GM18507 (cell line): ENCODE measurements around the gene COX6B2.
A peak's percentile ranks its signal among the peaks of the same experiment; 100 is the strongest.

Experiments used
- DNase-seq: peaks from one replicate; pipeline ENCODE4 v3.0.0; 2011; ENCODE audit warnings: low read depth; ENCODE audit not compliant: insufficient read length; ENCODE audit errors: extremely low spot score
- FAIRE-seq: peaks from 2 replicates; lab custom pipeline; 2011; peaks lifted over from hg19 to GRCh38; lab: Jason Lieb, UNC

The COX6B2 gene

DNA sequence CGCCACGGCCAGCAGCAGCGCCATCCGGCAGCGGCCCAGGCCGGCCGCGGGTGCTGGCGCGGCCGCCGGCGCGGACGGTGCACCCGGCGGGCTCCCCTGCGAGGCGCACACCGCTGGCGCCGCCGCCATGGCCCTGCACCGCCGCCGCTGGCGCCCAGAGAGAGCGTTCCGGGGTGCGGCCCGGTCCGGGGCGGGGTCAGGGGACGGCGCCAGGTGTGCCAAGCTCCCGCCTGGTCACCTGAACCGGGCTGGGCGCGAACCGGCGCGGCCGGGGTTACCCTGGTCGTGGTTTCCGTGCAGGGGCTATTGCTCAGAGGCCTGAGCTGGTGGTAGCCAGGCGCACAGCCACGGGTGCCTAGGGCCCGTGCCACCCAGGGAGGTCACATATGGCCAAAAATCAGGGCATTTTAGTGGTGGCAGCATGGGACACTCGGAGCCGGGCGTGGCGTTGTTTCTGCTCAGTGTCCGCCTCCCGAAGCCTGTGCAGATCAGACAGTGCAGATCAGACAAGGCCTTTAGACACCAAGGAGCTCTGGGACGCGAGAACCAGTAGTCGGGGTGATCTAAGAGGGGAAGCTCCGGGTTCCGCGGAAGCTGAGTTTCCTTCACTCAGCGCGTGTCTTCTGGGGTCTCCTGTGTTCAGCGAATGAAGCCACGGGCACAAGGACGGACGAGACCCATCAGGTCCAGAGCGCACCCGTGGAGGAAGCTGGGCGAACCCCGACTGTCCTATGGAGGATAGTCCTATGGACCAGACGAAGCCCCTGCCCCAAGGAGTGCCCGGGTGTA is 29.8 kb upstream of the COX6B2 start, which contains the start of gene TMEM238:
Gene TMEM238, minus strand, starts transcription at position 162 of the 789 bp plus-strand sequence. Its CDS starts 33 bp downstream, at position 129.
- FAIRE-seq (no peak), DNase-seq (no peak)

DNA sequence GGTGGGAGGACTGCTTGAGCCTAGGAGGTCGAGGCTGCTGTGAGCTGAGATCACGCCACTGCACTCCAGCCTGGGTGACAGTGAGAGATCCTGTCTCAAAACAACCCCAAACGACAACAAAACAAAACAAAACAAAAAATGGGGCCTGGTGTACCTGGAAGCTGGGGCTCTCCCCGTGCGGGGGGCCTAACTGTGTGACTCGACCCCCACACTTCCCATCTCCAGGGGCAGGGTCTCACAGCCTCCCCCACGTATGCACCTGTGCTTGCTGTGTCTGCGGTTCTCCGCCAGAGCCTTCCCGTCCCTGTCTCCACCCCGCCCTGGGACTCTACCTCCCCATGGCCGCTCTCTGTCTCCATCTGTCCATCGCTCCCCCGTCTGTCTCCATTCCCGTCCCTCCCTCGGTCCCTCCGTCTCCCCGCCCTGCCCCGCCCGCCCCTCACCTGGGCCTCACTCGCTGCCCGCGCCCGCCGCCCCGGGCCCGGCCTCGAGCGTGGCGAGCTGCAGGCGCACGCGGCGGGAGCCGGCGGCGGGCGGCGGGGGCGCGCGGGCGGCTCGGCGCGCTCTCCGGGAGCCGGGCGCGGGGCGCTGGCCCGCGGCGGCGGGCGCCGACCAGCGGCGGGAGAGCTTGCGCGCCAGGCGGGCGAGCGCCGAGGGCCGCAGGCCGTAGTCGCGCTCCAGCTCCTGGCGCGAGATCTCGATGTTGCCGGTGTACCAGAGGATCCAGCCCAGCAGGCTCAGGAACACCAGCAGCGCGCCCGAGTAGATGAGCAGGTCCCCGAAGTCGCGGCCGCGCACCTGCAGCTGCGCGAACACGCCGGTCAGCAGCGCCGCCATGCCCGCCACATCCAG is 29.0 kb upstream of the COX6B2 start:
- DNase-seq (peak; percentile 60), FAIRE-seq (no peak)

DNA sequence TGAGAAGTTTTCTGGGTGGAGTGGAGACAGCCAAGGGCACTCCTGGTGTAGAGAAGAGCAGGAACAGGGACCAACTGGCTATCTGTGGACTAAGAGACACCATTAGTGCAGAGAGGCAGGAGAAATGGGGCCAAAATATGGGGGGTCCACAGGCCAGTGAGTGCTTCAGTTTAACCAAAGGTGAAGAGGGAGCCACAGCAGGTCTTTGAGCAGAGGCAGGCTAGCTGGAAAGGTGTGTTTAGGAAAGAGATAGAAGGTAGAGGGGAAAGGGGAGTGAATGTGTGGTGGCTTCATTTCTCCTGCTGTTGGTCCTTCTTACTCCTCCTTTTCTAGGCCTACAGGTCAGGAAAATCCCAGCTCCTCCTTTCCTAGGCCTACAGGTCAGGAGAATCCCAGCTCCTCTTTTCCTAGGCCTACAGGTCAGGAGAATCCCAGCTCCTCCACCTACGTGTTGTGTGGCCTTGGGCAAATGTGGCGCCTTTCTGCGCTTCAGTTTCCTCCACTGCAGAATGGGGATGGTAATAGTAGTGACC is 28.1 kb upstream of the COX6B2 start:
- FAIRE-seq, result no peak
- no peak for DNase-seq

- DNase-seq (no peak), FAIRE-seq (no peak)
Observed at GRCh38 chr19:55382013-55382412, 27.5 kb upstream of the COX6B2 start.

GRCh38 chr19:55379174-55379573 is 24.7 kb upstream of the COX6B2 start:
- DNase-seq (no peak), FAIRE-seq (no peak)

DNA sequence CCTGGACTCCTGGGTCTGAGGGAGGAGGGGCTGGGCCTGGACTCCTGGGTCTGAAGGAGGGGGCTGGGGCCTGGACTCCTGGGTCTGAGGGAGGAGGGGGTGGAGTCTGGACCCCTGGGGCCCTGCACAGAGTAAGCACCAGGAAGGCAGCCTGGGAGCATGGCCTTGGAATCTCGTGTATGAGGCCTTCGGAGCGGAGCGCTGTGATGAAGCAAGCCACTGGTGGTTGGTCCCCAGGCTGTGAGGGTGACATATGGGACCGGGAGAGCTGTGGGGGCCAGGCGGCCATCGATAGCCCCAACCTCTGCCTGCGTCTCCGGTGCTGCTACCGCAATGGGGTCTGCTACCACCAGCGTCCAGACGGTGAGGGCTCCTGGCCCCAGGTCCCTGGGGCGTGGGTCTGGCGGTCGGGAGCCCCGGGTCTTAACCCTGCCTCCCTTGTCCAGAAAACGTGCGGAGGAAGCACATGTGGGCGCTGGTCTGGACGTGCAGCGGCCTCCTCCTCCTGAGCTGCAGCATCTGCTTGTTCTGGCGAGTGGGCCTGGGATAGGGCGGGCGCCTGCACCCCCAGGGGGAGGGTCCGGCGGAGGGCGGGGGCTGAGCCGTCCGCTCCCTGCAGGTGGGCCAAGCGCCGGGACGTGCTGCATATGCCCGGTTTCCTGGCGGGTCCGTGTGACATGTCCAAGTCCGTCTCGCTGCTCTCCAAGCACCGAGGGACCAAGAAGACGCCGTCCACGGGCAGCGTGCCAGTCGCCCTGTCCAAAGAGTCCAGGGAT is 23.0 kb upstream of the COX6B2 start:
- no peak for DNase-seq
- FAIRE-seq, result no peak

- FAIRE-seq, result no peak
- DNase-seq, result no peak
Observed at GRCh38 chr19:55376241-55376933, 21.9 kb upstream of the COX6B2 start, which contains the start of gene TMEM190. Gene TMEM190, plus strand, starts transcription at chr19:55376826. Its CDS starts 28 bp downstream, at chr19:55376854.

- DNase-seq, result no peak
- FAIRE-seq, result no peak
Observed at GRCh38 chr19:55373993-55374757, 19.7 kb upstream of the COX6B2 start.

DNA sequence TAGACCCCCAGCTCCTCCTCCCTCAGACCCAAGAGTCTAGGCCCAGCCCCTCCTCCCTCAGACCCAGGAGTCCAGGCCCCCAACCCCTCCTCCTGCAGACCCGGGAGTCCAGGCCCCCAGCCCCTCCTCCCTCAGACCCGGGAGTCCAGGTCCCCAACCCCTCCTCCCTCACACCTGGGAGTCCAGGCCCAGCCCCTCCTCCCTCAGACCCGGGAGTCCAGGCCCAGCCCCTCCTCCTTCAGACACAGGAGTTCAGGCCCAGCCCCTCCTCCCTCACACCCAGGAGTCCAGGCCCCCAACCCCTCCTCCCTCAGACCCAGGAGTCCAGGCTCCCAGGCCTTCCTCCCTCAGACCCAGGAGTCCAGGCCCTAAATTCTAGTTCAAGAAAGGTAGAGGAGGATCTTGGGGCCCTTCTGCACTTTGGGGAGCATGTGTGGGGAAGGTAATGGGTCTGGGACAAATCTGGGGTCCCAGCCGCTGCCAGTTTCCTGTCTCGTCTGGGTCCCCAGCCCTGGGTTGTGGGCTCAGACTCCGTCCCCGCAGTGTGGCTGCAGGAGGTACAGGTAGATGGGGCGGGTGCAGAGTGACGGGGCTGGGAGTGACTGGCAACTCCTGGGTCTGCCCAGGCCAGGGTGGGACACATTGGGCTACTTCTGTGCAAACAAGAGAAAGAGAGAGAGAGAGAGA is 18.9 kb upstream of the COX6B2 start:
- DNase-seq (no peak), FAIRE-seq (no peak)

DNA sequence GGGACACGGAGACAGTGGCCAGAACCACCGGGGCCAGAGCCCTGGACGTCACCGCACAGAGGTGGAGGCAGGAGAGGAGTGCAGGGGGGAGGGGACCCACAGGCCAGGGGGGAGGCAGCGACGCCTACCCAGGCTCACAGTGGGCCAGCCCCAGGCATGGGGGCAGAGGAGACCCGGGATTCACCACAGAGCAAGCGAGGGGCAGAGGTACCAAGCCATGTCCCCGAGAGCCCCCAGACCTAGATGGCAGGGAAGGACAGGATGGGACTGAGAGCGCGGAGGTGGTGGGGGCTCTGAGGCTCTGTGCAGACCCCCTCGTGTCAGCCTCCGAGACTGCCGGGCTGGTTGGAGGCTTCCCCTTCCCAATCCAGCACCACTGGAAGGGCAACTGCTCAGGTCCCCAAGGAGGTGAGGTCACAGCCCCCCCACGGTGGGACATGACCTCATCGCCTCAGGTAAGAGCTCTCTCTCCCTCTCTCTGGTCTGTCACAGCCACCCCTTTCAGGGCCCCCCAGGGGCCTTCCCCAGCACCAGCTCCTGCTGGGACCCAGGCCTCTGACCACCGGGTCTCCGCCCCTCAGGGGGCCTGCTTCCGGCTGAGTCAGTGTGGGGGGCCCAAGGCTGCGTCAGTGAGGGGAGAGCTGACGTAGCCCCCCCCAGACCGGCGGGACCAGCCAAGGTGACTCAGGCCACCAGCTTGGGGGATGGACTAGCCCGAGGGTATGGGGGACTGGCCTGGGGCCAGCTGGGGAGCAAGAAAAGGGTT is 18.0 kb upstream of the COX6B2 start:
- DNase-seq, result no peak
- FAIRE-seq, result no peak

GRCh38 chr19:55370305-55370988 is 15.9 kb upstream of the COX6B2 start, which contains the start of gene IL11:
Gene IL11, minus strand, starts transcription at chr19:55370463. Its CDS starts 153 bp downstream, at chr19:55370310.
- FAIRE-seq (no peak), DNase-seq (no peak)

DNA sequence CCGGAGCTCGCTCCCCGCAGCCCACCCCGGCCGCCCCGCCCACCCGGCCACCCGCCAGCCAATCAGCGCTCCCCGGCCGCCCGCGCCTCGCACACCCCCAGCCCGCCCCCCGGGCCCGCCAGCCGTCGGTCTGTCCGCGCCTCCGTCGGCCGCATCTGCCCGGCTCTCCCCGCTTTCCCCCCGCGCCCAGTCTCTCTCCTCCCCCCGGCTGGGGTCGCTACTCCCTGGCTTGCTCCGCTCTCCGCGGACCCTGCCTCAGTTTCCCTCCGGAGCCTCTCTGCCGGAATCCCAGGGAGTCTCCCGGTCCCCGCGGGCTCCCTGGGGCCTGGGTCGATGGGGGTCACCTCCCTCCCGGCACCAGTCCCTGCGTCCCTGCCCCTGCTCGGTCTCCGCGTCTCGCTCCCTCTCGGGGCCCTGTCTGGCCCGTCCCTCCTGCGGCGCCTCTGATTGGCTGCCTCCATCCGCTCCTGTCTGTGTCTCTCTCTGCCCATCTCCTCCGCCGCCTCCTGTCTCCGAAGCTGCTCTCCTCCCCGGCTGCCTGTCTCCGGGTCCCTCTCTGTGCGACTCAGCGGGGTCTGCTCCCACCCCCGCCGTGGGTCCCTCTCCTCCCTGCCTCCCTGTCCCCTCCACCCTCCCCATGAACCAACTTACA is 15.3 kb upstream of the COX6B2 start:
- FAIRE-seq (no peak), DNase-seq (no peak)

DNA sequence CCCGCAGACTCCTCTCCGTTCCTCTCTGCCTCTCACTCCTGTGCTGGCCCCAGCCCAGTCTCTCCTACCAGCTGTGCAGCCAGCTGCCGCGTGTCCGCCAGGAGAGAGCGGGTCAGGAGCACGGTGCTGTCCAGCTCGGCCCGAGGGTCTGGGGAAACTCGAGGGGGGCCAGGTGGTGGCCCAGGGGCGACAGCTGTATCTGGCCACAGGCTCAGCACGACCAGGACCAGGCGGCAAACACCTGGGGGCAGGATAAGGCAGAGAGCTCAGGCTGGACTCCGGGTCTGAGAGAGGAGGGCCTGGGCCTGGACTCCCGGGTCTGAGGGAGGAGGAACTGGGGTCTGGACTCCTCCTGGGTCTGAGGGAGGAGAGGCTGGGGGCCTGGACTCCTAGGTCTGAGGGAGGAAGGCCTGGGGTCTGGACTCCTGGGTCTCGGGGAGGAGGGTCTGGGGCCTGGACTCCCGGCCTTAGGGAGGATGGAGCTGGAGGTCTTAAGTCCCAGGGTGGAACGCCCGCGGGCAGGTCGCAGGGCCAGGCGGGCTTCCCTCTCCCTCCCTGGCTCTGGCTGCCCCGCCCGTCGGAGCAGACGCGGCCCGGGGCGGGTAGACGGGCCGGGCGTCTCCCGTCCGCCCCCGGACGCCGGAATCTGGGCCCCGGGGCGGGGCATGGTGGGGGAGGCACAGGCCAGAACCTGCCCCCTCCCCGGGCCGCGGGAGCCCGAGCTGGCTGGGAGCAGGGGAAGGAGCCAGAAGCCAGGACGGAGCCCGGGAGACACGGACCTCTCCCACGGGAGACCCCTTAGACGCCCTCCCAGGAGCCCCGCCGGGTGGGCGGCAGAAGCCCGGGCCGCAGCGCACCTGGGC is 14.4 kb upstream of the COX6B2 start:
- DNase-seq (no peak), FAIRE-seq (no peak)

DNA sequence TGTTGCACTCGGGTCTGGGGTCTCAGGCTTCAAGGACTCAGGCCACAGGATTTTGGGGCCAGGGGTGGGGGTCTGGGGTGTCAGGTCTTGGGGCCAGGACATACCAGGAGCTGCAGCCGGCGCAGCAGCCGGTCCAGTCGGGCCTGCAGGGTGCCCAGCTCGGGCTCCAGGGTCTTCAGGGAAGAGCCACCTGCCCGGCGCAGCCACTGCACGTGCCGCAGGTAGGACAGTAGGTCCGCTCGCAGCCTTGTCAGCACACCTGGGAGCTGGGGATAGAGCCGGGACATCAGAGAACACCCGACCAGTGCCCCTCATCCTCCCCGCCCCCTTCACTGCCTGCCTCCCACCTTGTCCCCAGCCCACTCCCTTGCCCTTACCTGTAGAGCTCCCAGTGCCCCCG is 13.6 kb upstream of the COX6B2 start:
- DNase-seq (no peak), FAIRE-seq (no peak)

GRCh38 chr19:55366790-55367189 is 12.3 kb upstream of the COX6B2 start:
- DNase-seq, result no peak
- no peak for FAIRE-seq
